ENCODE measurements around the gene SAMD11. TPM values are rescaled to one million over a fixed set of nuclear protein-coding genes. Genes with fewer than 3 reads are reported as not detected.

Gene SAMD11
- total RNA-seq, 1 donor from 2014 or later: 33.9 TPM

GRCh38 chr1:920010-920409 is 3.7 kb upstream of the SAMD11 start:
- DNase-seq (ENCODE audit: extremely low spot score in 2 of 2): no peak
- Histone ChIP-seq H3K4me1 (peaks cover 44% of the 10 kb centered on the region), H3K27ac (no peak overlapping the region), H3K9me3 (no peaks in the 10 kb centered on the region), H3K4me3 (no peak overlapping the region), H3K27me3 (no peaks in the 10 kb centered on the region), H3K36me3 (no peaks in the 10 kb centered on the region)
- TF ChIP-seq, protein P1, sequence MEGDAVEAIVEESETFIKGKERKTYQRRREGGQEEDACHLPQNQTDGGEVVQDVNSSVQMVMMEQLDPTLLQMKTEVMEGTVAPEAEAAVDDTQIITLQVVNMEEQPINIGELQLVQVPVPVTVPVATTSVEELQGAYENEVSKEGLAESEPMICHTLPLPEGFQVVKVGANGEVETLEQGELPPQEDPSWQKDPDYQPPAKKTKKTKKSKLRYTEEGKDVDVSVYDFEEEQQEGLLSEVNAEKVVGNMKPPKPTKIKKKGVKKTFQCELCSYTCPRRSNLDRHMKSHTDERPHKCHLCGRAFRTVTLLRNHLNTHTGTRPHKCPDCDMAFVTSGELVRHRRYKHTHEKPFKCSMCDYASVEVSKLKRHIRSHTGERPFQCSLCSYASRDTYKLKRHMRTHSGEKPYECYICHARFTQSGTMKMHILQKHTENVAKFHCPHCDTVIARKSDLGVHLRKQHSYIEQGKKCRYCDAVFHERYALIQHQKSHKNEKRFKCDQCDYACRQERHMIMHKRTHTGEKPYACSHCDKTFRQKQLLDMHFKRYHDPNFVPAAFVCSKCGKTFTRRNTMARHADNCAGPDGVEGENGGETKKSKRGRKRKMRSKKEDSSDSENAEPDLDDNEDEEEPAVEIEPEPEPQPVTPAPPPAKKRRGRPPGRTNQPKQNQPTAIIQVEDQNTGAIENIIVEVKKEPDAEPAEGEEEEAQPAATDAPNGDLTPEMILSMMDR (IDR thresholded peaks at IDR 0.05): no peak
- TF ChIP-seq POLR2A (IDR thresholded peaks at IDR 0.05): no peak
- TF ChIP-seq POLR2AphosphoS5 (IDR thresholded peaks at IDR 0.05; ENCODE audit: insufficient read depth in 1 of 2, low read depth in 1 of 2): no peak
- intact Hi-C loops (cut with DNase I): no loop called here

GRCh38 chr1:920521-920920 is 3.2 kb upstream of the SAMD11 start:
- peak overlapping the region in 1 of 2 donors; percentile 13 for H3K4me3 ChIP-seq
- no peaks in the 10 kb centered on the region for H3K9me3 ChIP-seq
- peaks cover 48% of the 10 kb centered on the region for H3K4me1 ChIP-seq
- TF ChIP-seq POLR2AphosphoS5 (IDR thresholded peaks at IDR 0.05; ENCODE audit: insufficient read depth in 1 of 2, low read depth in 1 of 2) (no peak), POLR2A (IDR thresholded peaks at IDR 0.05) (no peak)
- TF ChIP-seq, protein P1 (IDR thresholded peaks at IDR 0.05): no peak
- no peak overlapping the region for H3K27ac ChIP-seq
- H3K36me3 ChIP-seq: no peaks in the 10 kb centered on the region
- intact Hi-C loops (cut with DNase I): no loop called here
- DNase-seq (ENCODE audit: extremely low spot score in 2 of 2): no peak
- H3K27me3 ChIP-seq: no peaks in the 10 kb centered on the region

DNA sequence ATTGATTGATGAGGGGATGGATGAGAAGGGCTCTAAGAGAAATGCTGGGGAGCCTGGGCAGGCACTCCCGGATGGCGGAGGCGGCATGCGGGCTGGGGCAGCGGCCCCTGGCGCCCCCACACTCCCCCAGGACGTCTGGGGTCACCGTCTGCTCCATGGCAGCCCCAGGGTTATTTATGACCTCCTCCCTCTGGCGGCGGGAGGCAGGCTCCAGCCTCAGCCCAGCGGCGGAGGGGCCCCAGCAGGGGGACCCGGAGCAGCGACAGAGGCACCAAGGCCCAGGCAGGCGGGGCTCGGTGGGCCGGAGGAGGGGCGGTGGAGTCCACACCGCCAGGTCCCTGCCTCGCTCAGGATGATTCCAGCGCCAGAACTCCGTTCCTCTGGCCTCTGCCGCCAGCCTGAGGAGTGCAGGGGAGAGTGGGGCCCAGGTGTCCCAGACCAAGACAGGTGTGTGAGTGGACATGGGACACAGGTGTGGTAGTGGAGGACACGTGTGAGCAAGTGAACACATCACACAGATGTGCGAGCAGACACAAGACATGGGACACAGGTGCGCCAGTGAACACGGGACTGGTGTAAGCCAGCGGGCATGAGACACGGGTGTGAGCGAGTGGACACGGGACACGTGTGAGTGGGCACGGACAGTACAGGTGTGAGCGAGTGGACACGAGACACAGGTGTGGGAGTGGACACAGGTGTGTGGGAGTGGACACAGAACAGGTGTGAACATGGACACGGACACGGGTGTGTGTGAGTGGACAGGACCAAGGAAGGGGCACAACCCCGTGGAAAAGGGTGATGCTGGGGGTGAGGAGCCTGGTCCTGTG is 2.5 kb upstream of the SAMD11 start:
- no peaks in the 10 kb centered on the region for H3K9me3 ChIP-seq
- H3K27me3 ChIP-seq: peaks cover 4% of the 10 kb centered on the region
- TF ChIP-seq, protein P1 (IDR thresholded peaks at IDR 0.05): peak in 1 of 3 experiments; percentile 29
- no peak for TF ChIP-seq POLR2A (IDR thresholded peaks at IDR 0.05)
- peak in 1 of 2 donors; percentile 36 for TF ChIP-seq POLR2AphosphoS5 (IDR thresholded peaks at IDR 0.05; ENCODE audit: insufficient read depth in 1 of 2, low read depth in 1 of 2)
- no peak for DNase-seq (ENCODE audit: extremely low spot score in 2 of 2)
- H3K4me1 ChIP-seq: peaks cover 56% of the 10 kb centered on the region
- H3K4me3 ChIP-seq: peak overlapping the region; percentile 1 to 13
- H3K27ac ChIP-seq: no peak overlapping the region
- intact Hi-C loops (cut with DNase I): no loop called here
- no peaks in the 10 kb centered on the region for H3K36me3 ChIP-seq

DNA sequence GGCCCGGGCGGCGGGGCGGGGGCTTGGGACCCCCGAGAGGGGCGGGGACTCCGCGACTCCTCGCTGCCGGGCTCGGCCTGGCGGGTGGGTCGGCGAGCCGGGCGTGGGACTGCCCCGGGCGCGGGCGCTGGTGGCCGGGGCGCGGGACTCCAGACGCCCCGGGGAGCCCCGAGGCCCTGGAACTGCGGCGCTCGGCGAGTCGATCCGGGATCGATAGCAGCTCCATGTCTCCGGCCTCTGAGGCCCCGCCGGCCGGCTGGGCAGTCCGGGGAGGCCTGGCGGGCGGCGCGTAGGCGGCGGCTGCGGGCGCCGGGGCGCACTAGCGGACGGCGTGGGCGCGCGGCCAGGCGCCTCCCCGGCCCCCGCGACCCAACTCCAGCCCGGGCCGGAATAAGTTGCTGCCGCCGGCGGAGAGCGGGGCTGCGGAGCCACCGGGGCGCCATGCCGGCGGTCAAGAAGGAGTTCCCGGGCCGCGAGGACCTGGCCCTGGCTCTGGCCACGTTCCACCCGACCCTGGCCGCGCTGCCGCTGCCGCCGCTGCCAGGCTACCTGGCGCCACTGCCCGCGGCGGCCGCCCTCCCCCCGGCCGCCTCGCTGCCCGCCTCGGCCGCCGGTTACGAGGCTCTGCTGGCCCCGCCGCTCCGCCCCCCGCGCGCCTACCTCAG is 400 bp downstream of the SAMD11 start:
- Histone ChIP-seq H3K9me3 (no peaks in the 10 kb centered on the region), H3K36me3 (no peaks in the 10 kb centered on the region), H3K4me1 (peaks cover 46% of the 10 kb centered on the region), H3K4me3 (peak overlapping the region; percentile 37 to 69), H3K27me3 (peaks cover 4% of the 10 kb centered on the region), H3K27ac (no peak overlapping the region)
- intact Hi-C loops (cut with DNase I): no loop called here
- TF ChIP-seq POLR2A (IDR thresholded peaks at IDR 0.05) (no peak), POLR2AphosphoS5 (IDR thresholded peaks at IDR 0.05; ENCODE audit: insufficient read depth in 1 of 2, low read depth in 1 of 2) (no peak)
- TF ChIP-seq, protein P1 (IDR thresholded peaks at IDR 0.05): no peak
- no peak for DNase-seq (ENCODE audit: extremely low spot score in 2 of 2)
